GM12878 (cell line): Measurements from ENCODE around the gene SSX2IP. TPM values are rescaled to one million over a fixed set of nuclear protein-coding genes. Genes with fewer than 3 reads are reported as not detected.

Source experiments
- ATAC-seq: fragments of 200-7000 bp; cut with Tn5 transposase; 3 replicates; pipeline ENCODE4 v1.9.1; 2020; ENCODE audit warnings: mild to moderate bottlenecking, moderate library complexity
- BruUV-seq: library from RNA; stranded (reverse); fragments of 400-500 nt; replicated peaks from 2 replicates; lab custom pipeline; 2021; lab: Mats Ljungman, UMichigan
- CTCF ChIA-PET: fragments of 300-600 bp; sonication (Branson Sonifier 250); formaldehyde crosslinking; extraction: SDS; loops from one replicate; lab custom pipeline; 2021; ENCODE audit warnings: inconsistent platforms; lab: Yijun Ruan, JAX
- POLR2A ChIA-PET: fragments of 350-600 bp; formaldehyde crosslinking; extraction: SDS; loops from one replicate; lab custom pipeline; 2021; ENCODE audit warnings: inconsistent platforms; lab: Charles Lee
- RAD21 ChIA-PET: fragments of 300-600 bp; sonication (Branson Sonifier 250); formaldehyde crosslinking; loops from one replicate; lab custom pipeline; 2023; ENCODE audit warnings: antibody characterized with exemption; ENCODE audit not compliant: unreplicated experiment; lab: Charles Lee
- SMC1A ChIA-PET: fragments of 300-600 bp; sonication (Branson Sonifier 250); formaldehyde crosslinking; loops from one replicate; lab custom pipeline; 2023; ENCODE audit not compliant: unreplicated experiment, uncharacterized antibody; lab: Charles Lee
- DNase-seq: peaks from one replicate; pipeline ENCODE4 v3.0.0-alpha.2; 2011; ENCODE audit warnings: low read depth, low spot score
- FAIRE-seq: peaks from 3 replicates; lab custom pipeline; 2011; peaks lifted over from hg19 to GRCh38; lab: Jason Lieb, UNC
- H2AFZ ChIP-seq: 2 replicates; pipeline ENCODE4 v1.6.0; 2011; ENCODE audit warnings: low read depth, low read length, control low read depth; ENCODE audit not compliant: control insufficient read depth
- H3K27ac ChIP-seq: 2 replicates; pipeline ENCODE4 v1.5.1; 2011; ENCODE audit warnings: control low read depth; ENCODE audit not compliant: control insufficient read depth, insufficient read depth
- H3K27me3 ChIP-seq, 2 experiments: replicated peaks in 1 of 2; 2 replicates each; pipeline versions ENCODE4 v1.6.0 to v1.6.1; 2011; ENCODE audit warnings: low read length in 1 of 2; ENCODE audit not compliant: control insufficient read depth in 2 of 2, insufficient read depth in 2 of 2
- H3K36me3 ChIP-seq, 2 experiments: 2 replicates each; pipeline ENCODE4 v1.5.1; 2011; ENCODE audit warnings: low read length in 1 of 2; ENCODE audit not compliant: control insufficient read depth in 2 of 2, insufficient read depth in 2 of 2
- H3K4me1 ChIP-seq: 2 replicates; pipeline ENCODE4 v1.6.1; 2011; ENCODE audit warnings: mild to moderate bottlenecking, low read length, moderate library complexity, mixed read lengths; ENCODE audit not compliant: control insufficient read depth, insufficient read depth
- H3K4me2 ChIP-seq: 2 replicates; pipeline ENCODE4 v1.6.0; 2011; ENCODE audit warnings: control low read depth; ENCODE audit not compliant: control insufficient read depth, insufficient read depth
- H3K4me3 ChIP-seq: fragments of 200-600 bp; sonication (generic); 2 replicates; pipeline ENCODE4 v1.5.1; 2016
- H3K79me2 ChIP-seq: 2 replicates; pipeline ENCODE4 v1.6.0; 2011; ENCODE audit warnings: low read length; ENCODE audit not compliant: control insufficient read depth, insufficient read depth
- H3K9ac ChIP-seq: 2 replicates; pipeline ENCODE4 v1.8.0; 2011; ENCODE audit warnings: low read length, control low read depth, mixed read lengths; ENCODE audit not compliant: control insufficient read depth, insufficient read depth
- H3K9me3 ChIP-seq: replicated peaks from 3 replicates; pipeline ENCODE4 v1.5.1; 2011; ENCODE audit warnings: mild to moderate bottlenecking, low read length; ENCODE audit not compliant: control insufficient read depth, insufficient read depth
- H4K20me1 ChIP-seq: 2 replicates; pipeline ENCODE4 v1.6.0; 2011; ENCODE audit not compliant: control insufficient read depth, insufficient read depth
- CEBPB ChIP-seq, 2 experiments: fragments of 150-350 bp in 1 of 2; IDR thresholded peaks; 2 replicates each; pipeline ENCODE4 v1.6.1; 2012 to 2014; ENCODE audit warnings: low read depth in 2 of 2, low read length in 2 of 2, borderline replicate concordance in 1 of 2, inconsistent platforms in 1 of 2
- CHD1 ChIP-seq: IDR thresholded peaks from 2 replicates; pipeline ENCODE4 v1.6.1; 2012; ENCODE audit warnings: low read depth, low read length, improper control_type of control experiment
- FOS ChIP-seq: IDR thresholded peaks from 3 replicates; pipeline ENCODE4 v1.6.1; 2011; ENCODE audit warnings: borderline replicate concordance; ENCODE audit not compliant: insufficient read length; ENCODE audit errors: extremely low read depth
- JUNB ChIP-seq: IDR thresholded peaks from 2 replicates; pipeline ENCODE4 v1.6.1; 2016; ENCODE audit warnings: antibody characterized with exemption, mild to moderate bottlenecking
- MEF2B ChIP-seq: fragments of 450-650 bp; IDR thresholded peaks from 2 replicates; pipeline ENCODE4 v1.6.1; 2018; ENCODE audit warnings: mild to moderate bottlenecking, moderate library complexity; ENCODE audit not compliant: partially characterized antibody, poor library complexity, severe bottlenecking
- NR2F1 ChIP-seq: fragments of 450-650 bp; conservative IDR thresholded peaks from 2 replicates; pipeline ENCODE4 v1.6.1; 2017; ENCODE audit warnings: mild to moderate bottlenecking
- POLR2AphosphoS5 ChIP-seq: IDR thresholded peaks from 2 replicates; pipeline ENCODE4 v1.6.1; 2011; ENCODE audit warnings: mild to moderate bottlenecking, low read length, inconsistent platforms
- POU2F2 ChIP-seq: IDR thresholded peaks from 3 replicates; pipeline ENCODE4 v1.6.1; 2011; ENCODE audit warnings: low read depth, mild to moderate bottlenecking, low read length, borderline replicate concordance
- RCOR1 ChIP-seq: conservative IDR thresholded peaks from 2 replicates; pipeline ENCODE4 v1.6.1; 2012; ENCODE audit warnings: low read depth, low read length, improper control_type of control experiment
- RELA ChIP-seq: fragments of 450-650 bp; IDR thresholded peaks from 2 replicates; pipeline ENCODE4 v1.8.0; 2014; ENCODE audit warnings: borderline replicate concordance; ENCODE audit not compliant: partially characterized antibody
- SMAD1 ChIP-seq: fragments of 450-650 bp; IDR thresholded peaks from 2 replicates; pipeline ENCODE4 v1.6.1; 2018; ENCODE audit warnings: mild to moderate bottlenecking, low read depth; ENCODE audit not compliant: partially characterized antibody
- SMAD5 ChIP-seq: IDR thresholded peaks from 2 replicates; pipeline ENCODE4 v1.6.1; 2016; ENCODE audit warnings: antibody characterized with exemption, low read depth
- TCF7 ChIP-seq: IDR thresholded peaks from 2 replicates; pipeline ENCODE4 v1.6.1; 2014; ENCODE audit warnings: antibody characterized with exemption, borderline replicate concordance
- WGBS: methylation state at CpG from one replicate; pipeline ENCODE4 v1.1.6; 2016; ENCODE audit warnings: low lambda C conversion rate; ENCODE audit not compliant: insufficient replicate concordance, insufficient coverage; ENCODE audit errors: missing lambda C conversion rate; 5-methylcytosine and 5-hydroxymethylcytosine counted together
- in situ Hi-C: fragments of 300-500 bp; cut with MboI; formaldehyde crosslinking; loops from 9 replicates; pipeline ENCODE4 v1.14.3; 2018; ENCODE audit warnings: mixed read lengths
- intact Hi-C: fragments of 100-400 bp; cut with micrococcal nuclease; formaldehyde crosslinking; loops from one replicate; pipeline ENCODE4 v1.14.2; 2022; ENCODE audit not compliant: unreplicated experiment
- polyA plus RNA-seq, 11 experiments: library from polyadenylated mRNA; depleted of rRNA in 4 of 11; unstranded in 6 of 11; stranded (reverse) in 5 of 11; fragments of >200 nt; fragmentation: Nextera tagmentation in 4 of 11; fragmentation: Illumina TruSeq in 1 of 11; extraction: Ambion mirVana in 4 of 11; extraction: Trizol in 1 of 11; gene quantifications; 1 replicate in 1 of 11; 2 replicates in 10 of 11; pipeline versions ENCODE4 v1.2.1 to v1.2.3, GENCODE V29; 2011 to 2016; ENCODE audit warnings: inconsistent platforms in 2 of 11, missing spikeins in 2 of 11, low read depth in 1 of 11
- total RNA-seq, 4 experiments: library from RNA; depleted of rRNA in 3 of 4; stranded (reverse); fragments of >200 nt in 3 of 4; fragmentation: Illumina TruSeq in 1 of 4; extraction: Trizol in 1 of 4; gene quantifications; 2 replicates each; pipeline versions ENCODE4 v1.2.1 to v1.2.3, GENCODE V29; 2013 to 2021
- TF ChIP-seq, protein P1 (sequence below): fragments of 450-650 bp; IDR thresholded peaks from 2 replicates; pipeline ENCODE4 v1.6.1; 2016; ENCODE audit warnings: mild to moderate bottlenecking, moderate library complexity, borderline replicate concordance
- TF ChIP-seq, protein P2 (sequence below): fragments of 450-650 bp; IDR thresholded peaks from 2 replicates; pipeline ENCODE4 v1.6.1; 2017; ENCODE audit warnings: low read depth, mild to moderate bottlenecking, moderate library complexity
- TF ChIP-seq, protein P3 (sequence below): IDR thresholded peaks from 2 replicates; pipeline ENCODE4 v1.6.1; 2011; ENCODE audit warnings: borderline replicate concordance, low read depth, mild to moderate bottlenecking, moderate library complexity, low read length; ENCODE audit not compliant: insufficient read depth, poor library complexity, severe bottlenecking

SSX2IP gene
- total and polyA plus RNA-seq, 10 of the 15 experiments (the other 5 are each of a cell fraction or from before 2014, with no cell fraction given), result 3.3 to 14.0 (median 10.4) TPM

DNA sequence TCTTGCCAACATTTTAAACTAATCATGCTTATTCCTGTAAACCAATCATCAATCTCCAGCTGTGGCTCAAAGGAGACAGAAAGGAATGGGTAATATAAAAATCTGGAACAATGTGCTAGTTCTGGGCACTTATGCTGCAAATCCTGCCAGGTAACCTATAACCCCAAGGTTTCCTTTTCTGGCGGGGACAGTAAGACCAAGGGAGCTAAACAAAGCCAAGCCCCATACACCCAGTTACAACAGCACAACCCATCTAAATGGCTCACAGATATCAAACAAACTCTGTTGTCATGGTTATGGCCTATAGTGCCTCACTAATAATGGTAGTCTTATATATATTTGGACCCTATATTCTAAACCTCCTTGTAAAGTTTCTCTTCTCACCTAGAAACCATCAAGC is 79.2 kb downstream of the SSX2IP start:
- SMC1A ChIA-PET, result no interaction called here
- CTCF ChIA-PET, result interaction anchor here (2.2 kb wide), 1 partner anchor 168 kb away, joined by 5 read pairs; no protein-coding TSS in a partner anchor
- Histone ChIP-seq H3K36me3 (no peaks in the 10 kb centered on the region), H2AFZ (peak overlapping the region; percentile 39; the same call in 1 of the 2 replicates), H3K9ac (no peak overlapping the region), H3K79me2 (no peaks in the 10 kb centered on the region), H3K27ac (peak overlapping the region; percentile 52), H3K4me2 (no peak overlapping the region), H3K4me3 (no peak overlapping the region), H3K9me3 (peaks cover 20% of the 10 kb centered on the region), H3K27me3 (no peaks in the 10 kb centered on the region), H4K20me1 (no peaks in the 10 kb centered on the region), H3K4me1 (no peaks in the 10 kb centered on the region)
- ATAC-seq (no peak), FAIRE-seq (no peak), DNase-seq (no peak)
- RAD21 ChIA-PET, result interaction anchor here (1.4 to 1.5 kb wide), 2 partner anchors 168 to 177 kb away, joined by 3 to 4 read pairs; no protein-coding TSS in a partner anchor
- no TSS peak for BruUV-seq
- POLR2A ChIA-PET, result no interaction called here
- in situ Hi-C loops (no loop called here), intact Hi-C loops (no loop called here)
- 100% methylated on average over 1 of the region's 1 CpG for WGBS
- TF ChIP-seq JUNB (no peak), CHD1 (no peak), SMAD1 (no peak), POU2F2 (no peak), RCOR1 (no peak), RELA (no peak), TCF7 (no peak), FOS (no peak), SMAD5 (no peak), POLR2AphosphoS5 (no peak), MEF2B (no peak), CEBPB (IDR thresholded peaks at IDR 0.05; ENCODE audit: borderline replicate concordance in 1 of 2, low read depth in 2 of 2, low read length in 2 of 2) (no peak), NR2F1 (no peak)
- TF ChIP-seq, protein P1, sequence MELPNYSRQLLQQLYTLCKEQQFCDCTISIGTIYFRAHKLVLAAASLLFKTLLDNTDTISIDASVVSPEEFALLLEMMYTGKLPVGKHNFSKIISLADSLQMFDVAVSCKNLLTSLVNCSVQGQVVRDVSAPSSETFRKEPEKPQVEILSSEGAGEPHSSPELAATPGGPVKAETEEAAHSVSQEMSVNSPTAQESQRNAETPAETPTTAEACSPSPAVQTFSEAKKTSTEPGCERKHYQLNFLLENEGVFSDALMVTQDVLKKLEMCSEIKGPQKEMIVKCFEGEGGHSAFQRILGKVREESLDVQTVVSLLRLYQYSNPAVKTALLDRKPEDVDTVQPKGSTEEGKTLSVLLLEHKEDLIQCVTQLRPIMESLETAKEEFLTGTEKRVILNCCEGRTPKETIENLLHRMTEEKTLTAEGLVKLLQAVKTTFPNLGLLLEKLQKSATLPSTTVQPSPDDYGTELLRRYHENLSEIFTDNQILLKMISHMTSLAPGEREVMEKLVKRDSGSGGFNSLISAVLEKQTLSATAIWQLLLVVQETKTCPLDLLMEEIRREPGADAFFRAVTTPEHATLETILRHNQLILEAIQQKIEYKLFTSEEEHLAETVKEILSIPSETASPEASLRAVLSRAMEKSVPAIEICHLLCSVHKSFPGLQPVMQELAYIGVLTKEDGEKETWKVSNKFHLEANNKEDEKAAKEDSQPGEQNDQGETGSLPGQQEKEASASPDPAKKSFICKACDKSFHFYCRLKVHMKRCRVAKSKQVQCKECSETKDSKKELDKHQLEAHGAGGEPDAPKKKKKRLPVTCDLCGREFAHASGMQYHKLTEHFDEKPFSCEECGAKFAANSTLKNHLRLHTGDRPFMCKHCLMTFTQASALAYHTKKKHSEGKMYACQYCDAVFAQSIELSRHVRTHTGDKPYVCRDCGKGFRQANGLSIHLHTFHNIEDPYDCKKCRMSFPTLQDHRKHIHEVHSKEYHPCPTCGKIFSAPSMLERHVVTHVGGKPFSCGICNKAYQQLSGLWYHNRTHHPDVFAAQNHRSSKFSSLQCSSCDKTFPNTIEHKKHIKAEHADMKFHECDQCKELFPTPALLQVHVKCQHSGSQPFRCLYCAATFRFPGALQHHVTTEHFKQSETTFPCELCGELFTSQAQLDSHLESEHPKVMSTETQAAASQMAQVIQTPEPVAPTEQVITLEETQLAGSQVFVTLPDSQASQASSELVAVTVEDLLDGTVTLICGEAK, result no peak
- TF ChIP-seq, protein P2, sequence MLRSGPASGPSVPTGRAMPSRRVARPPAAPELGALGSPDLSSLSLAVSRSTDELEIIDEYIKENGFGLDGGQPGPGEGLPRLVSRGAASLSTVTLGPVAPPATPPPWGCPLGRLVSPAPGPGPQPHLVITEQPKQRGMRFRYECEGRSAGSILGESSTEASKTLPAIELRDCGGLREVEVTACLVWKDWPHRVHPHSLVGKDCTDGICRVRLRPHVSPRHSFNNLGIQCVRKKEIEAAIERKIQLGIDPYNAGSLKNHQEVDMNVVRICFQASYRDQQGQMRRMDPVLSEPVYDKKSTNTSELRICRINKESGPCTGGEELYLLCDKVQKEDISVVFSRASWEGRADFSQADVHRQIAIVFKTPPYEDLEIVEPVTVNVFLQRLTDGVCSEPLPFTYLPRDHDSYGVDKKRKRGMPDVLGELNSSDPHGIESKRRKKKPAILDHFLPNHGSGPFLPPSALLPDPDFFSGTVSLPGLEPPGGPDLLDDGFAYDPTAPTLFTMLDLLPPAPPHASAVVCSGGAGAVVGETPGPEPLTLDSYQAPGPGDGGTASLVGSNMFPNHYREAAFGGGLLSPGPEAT, result no peak
- TF ChIP-seq, protein P3, sequence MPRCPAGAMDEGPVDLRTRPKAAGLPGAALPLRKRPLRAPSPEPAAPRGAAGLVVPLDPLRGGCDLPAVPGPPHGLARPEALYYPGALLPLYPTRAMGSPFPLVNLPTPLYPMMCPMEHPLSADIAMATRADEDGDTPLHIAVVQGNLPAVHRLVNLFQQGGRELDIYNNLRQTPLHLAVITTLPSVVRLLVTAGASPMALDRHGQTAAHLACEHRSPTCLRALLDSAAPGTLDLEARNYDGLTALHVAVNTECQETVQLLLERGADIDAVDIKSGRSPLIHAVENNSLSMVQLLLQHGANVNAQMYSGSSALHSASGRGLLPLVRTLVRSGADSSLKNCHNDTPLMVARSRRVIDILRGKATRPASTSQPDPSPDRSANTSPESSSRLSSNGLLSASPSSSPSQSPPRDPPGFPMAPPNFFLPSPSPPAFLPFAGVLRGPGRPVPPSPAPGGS, result no peak
